K562 (cell line): Measurements from ENCODE around the gene PRDM10. TPM values are rescaled to one million over a fixed set of nuclear protein-coding genes. Genes with fewer than 3 reads are reported as not detected.

Experiments used
- CEBPB ChIP-seq: fragments of 450-650 bp; IDR thresholded peaks from 2 replicates; pipeline ENCODE4 v1.6.1; 2016; ENCODE audit warnings: missing genetic modification characterization, missing compliant biosample characterization
- CEBPG ChIP-seq, 3 experiments: fragments of 200-800 bp in 1 of 3; sonication (Bioruptor generic) in 1 of 3; sonication (generic) in 1 of 3; formaldehyde crosslinking in 1 of 3; IDR thresholded peaks in 2 of 3; conservative IDR thresholded peaks in 1 of 3; 2 replicates each; pipeline versions ENCODE4 v1.6.1 to v1.8.0; 2016 to 2022; ENCODE audit warnings: missing compliant biosample characterization in 2 of 3, missing genetic modification characterization in 2 of 3, mild to moderate bottlenecking in 1 of 3, missing genetic modification reagents in 1 of 3
- DNMT1 ChIP-seq: fragments of 450-650 bp; IDR thresholded peaks from 2 replicates; pipeline ENCODE4 v1.6.1; 2016; ENCODE audit warnings: antibody characterized with exemption, mild to moderate bottlenecking
- EHMT2 ChIP-seq: fragments of 450-650 bp; IDR thresholded peaks from 2 replicates; pipeline ENCODE4 v1.6.1; 2018; ENCODE audit warnings: antibody characterized with exemption
- JUND ChIP-seq, 2 experiments: IDR thresholded peaks; 2 replicates in 1 of 2; 3 replicates in 1 of 2; pipeline ENCODE4 v1.6.1; 2011; ENCODE audit warnings: borderline replicate concordance in 2 of 2, low read depth in 2 of 2, low read length in 2 of 2, improper control_type of control experiment in 1 of 2, missing biosample characterization in 1 of 2, missing genetic modification characterization in 1 of 2, missing genetic modification reagents in 1 of 2
- L3MBTL2 ChIP-seq: fragments of 450-650 bp; IDR thresholded peaks from 2 replicates; pipeline ENCODE4 v1.6.1; 2016; ENCODE audit warnings: mild to moderate bottlenecking, moderate library complexity
- MYC ChIP-seq, 2 experiments: fragments of 250-450 bp in 1 of 2; sonication (Bioruptor Pico) in 1 of 2; IDR thresholded peaks; 2 replicates each; pipeline versions ENCODE4 v1.5.1 to v1.6.1; 2012 to 2021; ENCODE audit warnings: low read depth in 2 of 2, borderline replicate concordance in 1 of 2, improper control_type of control experiment in 1 of 2, low read length in 1 of 2, mild to moderate bottlenecking in 1 of 2, moderate library complexity in 1 of 2
- SMC3 ChIP-seq: conservative IDR thresholded peaks from 2 replicates; pipeline ENCODE4 v1.6.1; 2011; ENCODE audit warnings: low read depth, low read length, improper control_type of control experiment; ENCODE audit not compliant: insufficient read depth
- ZBTB8A ChIP-seq: fragments of 450-650 bp; IDR thresholded peaks from 2 replicates; pipeline ENCODE4 v1.6.1; 2018; ENCODE audit warnings: mild to moderate bottlenecking, moderate library complexity; ENCODE audit not compliant: partially characterized antibody
- polyA plus RNA-seq, 8 experiments: library from polyadenylated mRNA; depleted of rRNA in 4 of 8; stranded (reverse) in 5 of 8; unstranded in 3 of 8; fragments of >200 nt; fragmentation: Nextera tagmentation in 2 of 8; fragmentation: Illumina TruSeq in 1 of 8; extraction: Ambion mirVana in 2 of 8; extraction: Trizol in 1 of 8; gene quantifications; 2 replicates each; pipeline versions ENCODE4 v1.2.1 to v1.2.3, GENCODE V29; 2011 to 2014; ENCODE audit warnings: inconsistent platforms in 1 of 8, missing spikeins in 1 of 8
- total RNA-seq, 7 experiments: library from RNA; depleted of rRNA in 6 of 7; stranded (reverse); fragments of >200 nt in 6 of 7; fragmentation: Illumina TruSeq in 2 of 7; extraction: Trizol in 2 of 7; gene quantifications; 2 replicates each; pipeline versions ENCODE4 v1.2.1 to v1.2.3, GENCODE V29; 2011 to 2021; ENCODE audit warnings: low replicate concordance in 1 of 7
- TF ChIP-seq, protein P1 (sequence below): sonication (generic); formaldehyde crosslinking; IDR thresholded peaks from 2 replicates; pipeline ENCODE4 v1.8.1; 2023; ENCODE audit warnings: mild to moderate bottlenecking, missing genetic modification reagents
- TF ChIP-seq, protein P2 (sequence below): fragments of 450-650 bp; IDR thresholded peaks from 2 replicates; pipeline ENCODE4 v1.6.1; 2016; ENCODE audit warnings: missing biosample characterization, missing genetic modification characterization
- TF ChIP-seq, protein P3 (sequence below): fragments of 450-650 bp; IDR thresholded peaks from 2 replicates; pipeline ENCODE4 v1.7.1; 2018; ENCODE audit warnings: mild to moderate bottlenecking, low read depth; ENCODE audit not compliant: partially characterized antibody
- TF ChIP-seq, protein P4 (sequence below), 2 experiments: fragments of 150-350 bp in 1 of 2; IDR thresholded peaks; 2 replicates each; pipeline ENCODE4 v1.6.1; 2012 to 2016; ENCODE audit warnings: low read depth in 2 of 2, low read length in 2 of 2, mild to moderate bottlenecking in 1 of 2, moderate library complexity in 1 of 2

PRDM10 gene
- total and polyA plus RNA-seq, 9 of the 15 experiments (the other 6 are each of a cell fraction or from before 2014, with no cell fraction given) = 0.89 to 9.3 (median 4.5) TPM

DNA sequence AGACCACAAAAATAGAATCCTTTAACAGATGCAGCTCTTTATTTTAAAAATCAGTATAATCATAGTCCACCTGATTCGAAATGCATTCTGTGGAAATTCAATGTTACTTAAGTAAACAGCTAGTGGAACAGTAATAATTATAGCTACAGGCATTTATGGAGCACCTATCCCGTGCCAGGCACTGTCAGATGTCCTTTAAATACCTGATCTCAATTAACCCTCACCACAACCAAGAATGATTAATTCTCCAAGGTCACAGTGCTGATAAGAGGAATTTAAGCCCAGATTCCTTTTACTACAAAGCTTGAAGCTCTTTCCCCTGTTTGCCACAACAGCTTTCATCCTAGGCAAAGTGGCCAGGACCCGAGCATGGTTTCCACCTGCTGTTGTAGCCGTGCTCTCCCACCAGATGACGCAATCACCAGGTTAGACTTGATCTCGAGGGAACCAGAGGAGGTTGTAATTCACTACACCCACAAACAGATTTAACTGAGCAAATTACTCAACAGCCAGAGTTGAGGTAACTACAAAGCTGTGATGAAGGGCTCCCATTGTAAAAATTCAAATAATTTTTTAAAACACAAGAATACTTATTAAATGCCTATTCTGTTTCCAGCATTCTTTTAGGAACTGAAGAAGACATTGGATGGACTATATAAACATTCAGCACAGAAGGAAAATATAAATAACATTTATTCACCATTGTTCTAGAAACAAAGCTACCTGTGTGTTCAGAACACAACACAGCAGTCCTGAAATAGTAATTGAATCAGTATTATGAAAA lies 10.3 kb downstream of the PRDM10 start (continued):
- TF ChIP-seq, protein P1, sequence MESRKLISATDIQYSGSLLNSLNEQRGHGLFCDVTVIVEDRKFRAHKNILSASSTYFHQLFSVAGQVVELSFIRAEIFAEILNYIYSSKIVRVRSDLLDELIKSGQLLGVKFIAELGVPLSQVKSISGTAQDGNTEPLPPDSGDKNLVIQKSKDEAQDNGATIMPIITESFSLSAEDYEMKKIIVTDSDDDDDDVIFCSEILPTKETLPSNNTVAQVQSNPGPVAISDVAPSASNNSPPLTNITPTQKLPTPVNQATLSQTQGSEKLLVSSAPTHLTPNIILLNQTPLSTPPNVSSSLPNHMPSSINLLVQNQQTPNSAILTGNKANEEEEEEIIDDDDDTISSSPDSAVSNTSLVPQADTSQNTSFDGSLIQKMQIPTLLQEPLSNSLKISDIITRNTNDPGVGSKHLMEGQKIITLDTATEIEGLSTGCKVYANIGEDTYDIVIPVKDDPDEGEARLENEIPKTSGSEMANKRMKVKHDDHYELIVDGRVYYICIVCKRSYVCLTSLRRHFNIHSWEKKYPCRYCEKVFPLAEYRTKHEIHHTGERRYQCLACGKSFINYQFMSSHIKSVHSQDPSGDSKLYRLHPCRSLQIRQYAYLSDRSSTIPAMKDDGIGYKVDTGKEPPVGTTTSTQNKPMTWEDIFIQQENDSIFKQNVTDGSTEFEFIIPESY (CRISPR knock-in tag) = no peak
- TF ChIP-seq EHMT2 (no peak), SMC3 (peak; percentile 74), MYC (IDR thresholded peaks at IDR 0.05; ENCODE audit: low read depth, low read length) (peak; percentile 52; the same call in 1 of the 2 replicates), MYC (CRISPR knock-in tag; IDR thresholded peaks at IDR 0.05; ENCODE audit: borderline replicate concordance, low read depth) (no peak), DNMT1 (no peak), CEBPG (CRISPR knock-in tag; IDR thresholded peaks at IDR 0.05) (peak; percentile 86), CEBPG (tag; conservative IDR thresholded peaks at IDR 0.05 in 1 of 2, IDR thresholded peaks at IDR 0.05 in 1 of 2) (peak; percentile 93 to 96), L3MBTL2 (peak; percentile 30; the same call in 1 of the 2 replicates), JUND (IDR thresholded peaks at IDR 0.05; ENCODE audit: borderline replicate concordance, low read depth, low read length) (peak; percentile 80), JUND (tag; IDR thresholded peaks at IDR 0.05; ENCODE audit: borderline replicate concordance, low read depth, low read length) (peak; percentile 59; the same call in 2 of the 3 replicates), ZBTB8A (no peak), CEBPB (tag) (peak; percentile 96)
- TF ChIP-seq, protein P2, sequence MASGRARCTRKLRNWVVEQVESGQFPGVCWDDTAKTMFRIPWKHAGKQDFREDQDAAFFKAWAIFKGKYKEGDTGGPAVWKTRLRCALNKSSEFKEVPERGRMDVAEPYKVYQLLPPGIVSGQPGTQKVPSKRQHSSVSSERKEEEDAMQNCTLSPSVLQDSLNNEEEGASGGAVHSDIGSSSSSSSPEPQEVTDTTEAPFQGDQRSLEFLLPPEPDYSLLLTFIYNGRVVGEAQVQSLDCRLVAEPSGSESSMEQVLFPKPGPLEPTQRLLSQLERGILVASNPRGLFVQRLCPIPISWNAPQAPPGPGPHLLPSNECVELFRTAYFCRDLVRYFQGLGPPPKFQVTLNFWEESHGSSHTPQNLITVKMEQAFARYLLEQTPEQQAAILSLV = peak; percentile 78; the same call in 1 of the 2 replicates
- TF ChIP-seq, protein P3, sequence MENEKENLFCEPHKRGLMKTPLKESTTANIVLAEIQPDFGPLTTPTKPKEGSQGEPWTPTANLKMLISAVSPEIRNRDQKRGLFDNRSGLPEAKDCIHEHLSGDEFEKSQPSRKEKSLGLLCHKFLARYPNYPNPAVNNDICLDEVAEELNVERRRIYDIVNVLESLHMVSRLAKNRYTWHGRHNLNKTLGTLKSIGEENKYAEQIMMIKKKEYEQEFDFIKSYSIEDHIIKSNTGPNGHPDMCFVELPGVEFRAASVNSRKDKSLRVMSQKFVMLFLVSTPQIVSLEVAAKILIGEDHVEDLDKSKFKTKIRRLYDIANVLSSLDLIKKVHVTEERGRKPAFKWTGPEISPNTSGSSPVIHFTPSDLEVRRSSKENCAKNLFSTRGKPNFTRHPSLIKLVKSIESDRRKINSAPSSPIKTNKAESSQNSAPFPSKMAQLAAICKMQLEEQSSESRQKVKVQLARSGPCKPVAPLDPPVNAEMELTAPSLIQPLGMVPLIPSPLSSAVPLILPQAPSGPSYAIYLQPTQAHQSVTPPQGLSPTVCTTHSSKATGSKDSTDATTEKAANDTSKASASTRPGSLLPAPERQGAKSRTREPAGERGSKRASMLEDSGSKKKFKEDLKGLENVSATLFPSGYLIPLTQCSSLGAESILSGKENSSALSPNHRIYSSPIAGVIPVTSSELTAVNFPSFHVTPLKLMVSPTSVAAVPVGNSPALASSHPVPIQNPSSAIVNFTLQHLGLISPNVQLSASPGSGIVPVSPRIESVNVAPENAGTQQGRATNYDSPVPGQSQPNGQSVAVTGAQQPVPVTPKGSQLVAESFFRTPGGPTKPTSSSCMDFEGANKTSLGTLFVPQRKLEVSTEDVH = no peak
- TF ChIP-seq, protein P4, sequence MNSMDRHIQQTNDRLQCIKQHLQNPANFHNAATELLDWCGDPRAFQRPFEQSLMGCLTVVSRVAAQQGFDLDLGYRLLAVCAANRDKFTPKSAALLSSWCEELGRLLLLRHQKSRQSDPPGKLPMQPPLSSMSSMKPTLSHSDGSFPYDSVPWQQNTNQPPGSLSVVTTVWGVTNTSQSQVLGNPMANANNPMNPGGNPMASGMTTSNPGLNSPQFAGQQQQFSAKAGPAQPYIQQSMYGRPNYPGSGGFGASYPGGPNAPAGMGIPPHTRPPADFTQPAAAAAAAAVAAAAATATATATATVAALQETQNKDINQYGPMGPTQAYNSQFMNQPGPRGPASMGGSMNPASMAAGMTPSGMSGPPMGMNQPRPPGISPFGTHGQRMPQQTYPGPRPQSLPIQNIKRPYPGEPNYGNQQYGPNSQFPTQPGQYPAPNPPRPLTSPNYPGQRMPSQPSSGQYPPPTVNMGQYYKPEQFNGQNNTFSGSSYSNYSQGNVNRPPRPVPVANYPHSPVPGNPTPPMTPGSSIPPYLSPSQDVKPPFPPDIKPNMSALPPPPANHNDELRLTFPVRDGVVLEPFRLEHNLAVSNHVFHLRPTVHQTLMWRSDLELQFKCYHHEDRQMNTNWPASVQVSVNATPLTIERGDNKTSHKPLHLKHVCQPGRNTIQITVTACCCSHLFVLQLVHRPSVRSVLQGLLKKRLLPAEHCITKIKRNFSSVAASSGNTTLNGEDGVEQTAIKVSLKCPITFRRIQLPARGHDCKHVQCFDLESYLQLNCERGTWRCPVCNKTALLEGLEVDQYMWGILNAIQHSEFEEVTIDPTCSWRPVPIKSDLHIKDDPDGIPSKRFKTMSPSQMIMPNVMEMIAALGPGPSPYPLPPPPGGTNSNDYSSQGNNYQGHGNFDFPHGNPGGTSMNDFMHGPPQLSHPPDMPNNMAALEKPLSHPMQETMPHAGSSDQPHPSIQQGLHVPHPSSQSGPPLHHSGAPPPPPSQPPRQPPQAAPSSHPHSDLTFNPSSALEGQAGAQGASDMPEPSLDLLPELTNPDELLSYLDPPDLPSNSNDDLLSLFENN (IDR thresholded peaks at IDR 0.05; ENCODE audit: low read depth in 2 of 2, low read length in 2 of 2) = no peak
